Neural progenitor cell (in vitro differentiated cells): ENCODE results near the gene PYROXD2. TPM values are rescaled to one million over a fixed set of nuclear protein-coding genes. Genes with fewer than 3 reads are reported as not detected.

ENCODE experiments used
- DNase-seq: peaks from one replicate; pipeline ENCODE4 v3.0.0-alpha.2; 2016; ENCODE audit warnings: low spot score
- H2AFZ ChIP-seq: fragments of 200-600 bp; sonication (generic); replicated peaks from 2 replicates; pipeline ENCODE4 v1.6.1; 2016; ENCODE audit warnings: antibody characterized with exemption
- H3F3A ChIP-seq: fragments of 200-600 bp; sonication (generic); 2 replicates; pipeline ENCODE4 v1.6.1; 2016; ENCODE audit warnings: antibody characterized with exemption, low read depth
- H3K27ac ChIP-seq: fragments of 200-600 bp; sonication (generic); 2 replicates; pipeline ENCODE4 v1.5.1; 2016; ENCODE audit warnings: mild to moderate bottlenecking
- H3K27me3 ChIP-seq: fragments of 200-600 bp; sonication (generic); 2 replicates; pipeline ENCODE4 v1.6.1; 2016; ENCODE audit warnings: mild to moderate bottlenecking, moderate library complexity
- H3K36me3 ChIP-seq: fragments of 200-600 bp; sonication (generic); 2 replicates; pipeline ENCODE4 v1.5.1; 2016
- H3K4me1 ChIP-seq: fragments of 200-600 bp; sonication (generic); 2 replicates; pipeline ENCODE4 v1.6.1; 2016; ENCODE audit warnings: mixed run types
- H3K4me2 ChIP-seq: fragments of 200-600 bp; sonication (generic); 2 replicates; pipeline ENCODE4 v1.6.1; 2016
- H3K4me3 ChIP-seq: fragments of 200-600 bp; sonication (generic); 2 replicates; pipeline ENCODE4 v1.5.1; 2016
- H3K79me2 ChIP-seq: fragments of 200-600 bp; sonication (generic); 2 replicates; pipeline ENCODE4 v1.6.1; 2016; ENCODE audit warnings: low read depth
- H3K9ac ChIP-seq: fragments of 200-600 bp; sonication (generic); 2 replicates; pipeline ENCODE4 v1.6.1; 2016
- H3K9me3 ChIP-seq: fragments of 200-600 bp; sonication (generic); 2 replicates; pipeline ENCODE4 v1.5.1; 2016; ENCODE audit warnings: low read depth
- H4K20me1 ChIP-seq: fragments of 200-600 bp; sonication (generic); 2 replicates; pipeline ENCODE4 v1.6.1; 2016; ENCODE audit warnings: low read depth
- H3K27ac Mint-ChIP-seq: 3 replicates; pipeline ENCODE4 v1.8.0; 2021; ENCODE audit warnings: mixed read lengths
- H3K27me3 Mint-ChIP-seq: 2 replicates; pipeline ENCODE4 v1.8.0; 2022; ENCODE audit warnings: low read depth, mild to moderate bottlenecking, inconsistent platforms, moderate library complexity, mixed read lengths; ENCODE audit not compliant: insufficient read depth
- H3K36me3 Mint-ChIP-seq: 3 replicates; pipeline ENCODE4 v1.8.0; 2021; ENCODE audit warnings: mixed read lengths
- H3K4me1 Mint-ChIP-seq: 3 replicates; pipeline ENCODE4 v1.8.0; 2021; ENCODE audit warnings: mixed read lengths
- H3K4me3 Mint-ChIP-seq: 3 replicates; pipeline ENCODE4 v1.8.0; 2021; ENCODE audit warnings: mild to moderate bottlenecking, moderate library complexity, mixed read lengths
- H3K9me3 Mint-ChIP-seq: 3 replicates; pipeline ENCODE4 v1.8.0; 2020; ENCODE audit warnings: mixed read lengths
- EZH2 ChIP-seq: fragments of 200-600 bp; sonication (generic); IDR thresholded peaks from 2 replicates; pipeline ENCODE4 v1.6.1; 2017; ENCODE audit warnings: antibody characterized with exemption, mild to moderate bottlenecking, moderate library complexity
- EZH2phosphoT487 ChIP-seq: fragments of 200-600 bp; sonication (generic); IDR thresholded peaks from 2 replicates; pipeline ENCODE4 v1.6.1; 2017; ENCODE audit warnings: antibody characterized with exemption
- total RNA-seq: library from RNA; depleted of rRNA; stranded (reverse); fragments of >200 nt; gene quantifications from 2 replicates; pipeline ENCODE4 v1.2.3, GENCODE V29; 2015; ENCODE audit warnings: low replicate concordance
- TF ChIP-seq, protein P1 (sequence below): fragments of 200-600 bp; sonication (generic); IDR thresholded peaks from 2 replicates; pipeline ENCODE4 v1.5.1; 2017; ENCODE audit warnings: antibody characterized with exemption, mild to moderate bottlenecking

The PYROXD2 gene
- total RNA-seq, 1 donor from 2014 or later = 10.5 TPM

DNA sequence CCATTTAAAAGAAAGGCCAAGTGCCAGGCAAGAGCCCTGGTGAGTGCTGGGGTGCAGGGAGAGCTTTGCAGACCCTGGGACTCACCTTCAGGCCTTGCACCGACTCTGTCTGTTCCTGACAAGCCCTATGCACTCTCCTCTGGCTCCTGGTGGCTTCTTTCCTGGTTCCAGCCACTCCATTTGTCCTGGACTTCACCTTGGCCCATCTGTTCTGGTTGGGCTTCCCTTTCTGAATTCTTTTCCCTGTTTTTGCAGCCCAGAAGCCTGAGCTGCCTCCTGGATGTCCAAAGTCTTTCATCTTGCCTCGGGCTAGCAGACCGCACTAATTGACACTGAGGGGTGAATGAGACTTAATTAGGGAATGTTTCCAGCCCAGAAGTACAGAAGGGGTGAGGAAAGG lies 60.5 kb downstream of the PYROXD2 start:
- no peak for TF ChIP-seq EZH2phosphoT487
- TF ChIP-seq EZH2 = no peak
- TF ChIP-seq, protein P1, sequence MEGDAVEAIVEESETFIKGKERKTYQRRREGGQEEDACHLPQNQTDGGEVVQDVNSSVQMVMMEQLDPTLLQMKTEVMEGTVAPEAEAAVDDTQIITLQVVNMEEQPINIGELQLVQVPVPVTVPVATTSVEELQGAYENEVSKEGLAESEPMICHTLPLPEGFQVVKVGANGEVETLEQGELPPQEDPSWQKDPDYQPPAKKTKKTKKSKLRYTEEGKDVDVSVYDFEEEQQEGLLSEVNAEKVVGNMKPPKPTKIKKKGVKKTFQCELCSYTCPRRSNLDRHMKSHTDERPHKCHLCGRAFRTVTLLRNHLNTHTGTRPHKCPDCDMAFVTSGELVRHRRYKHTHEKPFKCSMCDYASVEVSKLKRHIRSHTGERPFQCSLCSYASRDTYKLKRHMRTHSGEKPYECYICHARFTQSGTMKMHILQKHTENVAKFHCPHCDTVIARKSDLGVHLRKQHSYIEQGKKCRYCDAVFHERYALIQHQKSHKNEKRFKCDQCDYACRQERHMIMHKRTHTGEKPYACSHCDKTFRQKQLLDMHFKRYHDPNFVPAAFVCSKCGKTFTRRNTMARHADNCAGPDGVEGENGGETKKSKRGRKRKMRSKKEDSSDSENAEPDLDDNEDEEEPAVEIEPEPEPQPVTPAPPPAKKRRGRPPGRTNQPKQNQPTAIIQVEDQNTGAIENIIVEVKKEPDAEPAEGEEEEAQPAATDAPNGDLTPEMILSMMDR = no peak
- Mint-ChIP-seq H3K27ac (no peak overlapping the region), H3K27me3 (peaks cover 5% of the 10 kb centered on the region), H3K9me3 (no peaks in the 10 kb centered on the region), H3K4me3 (no peak overlapping the region), H3K36me3 (no peaks in the 10 kb centered on the region), H3K4me1 (peaks cover 14% of the 10 kb centered on the region)
- no peaks in the 10 kb centered on the region for H3F3A ChIP-seq
- DNase-seq = no peak
- no peaks in the 10 kb centered on the region for H3K79me2 ChIP-seq
- H3K4me3 ChIP-seq = no peak overlapping the region
- no peak overlapping the region for H3K9ac ChIP-seq
- no peaks in the 10 kb centered on the region for H4K20me1 ChIP-seq
- no peaks in the 10 kb centered on the region for H3K36me3 ChIP-seq
- no peaks in the 10 kb centered on the region for H3K4me1 ChIP-seq
- no peak overlapping the region for H3K27ac ChIP-seq
- H3K9me3 ChIP-seq = no peaks in the 10 kb centered on the region
- no peak overlapping the region for H2AFZ ChIP-seq
- no peak overlapping the region for H3K4me2 ChIP-seq
- peaks cover 17% of the 10 kb centered on the region for H3K27me3 ChIP-seq

DNA sequence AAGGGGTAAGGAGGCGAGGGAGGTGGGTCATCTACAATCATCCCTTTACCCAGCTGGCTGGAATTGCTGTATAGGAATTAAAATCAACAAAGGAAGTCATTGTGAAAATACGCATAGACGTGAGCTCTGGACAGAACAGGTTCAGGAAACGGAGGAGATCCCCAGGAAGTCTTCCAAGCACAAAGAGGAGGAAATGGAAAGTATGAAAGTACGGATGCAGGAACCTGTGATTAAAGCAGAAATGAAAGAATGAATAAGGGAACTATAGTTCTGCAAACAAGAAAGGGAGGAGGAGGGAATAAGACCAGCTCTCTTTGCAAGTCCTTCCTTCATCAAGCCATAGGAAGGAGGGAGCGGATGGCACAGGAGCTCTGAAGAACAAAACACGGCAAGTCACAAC lies 61.8 kb downstream of the PYROXD2 start:
- Histone ChIP-seq H3K9ac (no peak overlapping the region), H3K4me2 (no peak overlapping the region), H3K27ac (no peak overlapping the region), H3K4me1 (no peaks in the 10 kb centered on the region), H4K20me1 (no peaks in the 10 kb centered on the region), H3K27me3 (peaks cover 17% of the 10 kb centered on the region), H2AFZ (no peak overlapping the region), H3K9me3 (no peaks in the 10 kb centered on the region), H3K4me3 (no peak overlapping the region), H3K79me2 (no peaks in the 10 kb centered on the region), H3F3A (no peaks in the 10 kb centered on the region), H3K36me3 (no peaks in the 10 kb centered on the region)
- TF ChIP-seq, protein P1 = no peak
- TF ChIP-seq EZH2 = no peak
- TF ChIP-seq EZH2phosphoT487 = no peak
- Mint-ChIP-seq H3K36me3 (no peaks in the 10 kb centered on the region), H3K9me3 (no peaks in the 10 kb centered on the region), H3K27me3 (peaks cover 5% of the 10 kb centered on the region), H3K27ac (no peak overlapping the region), H3K4me3 (no peak overlapping the region), H3K4me1 (peaks cover 17% of the 10 kb centered on the region)
- no peak for DNase-seq

DNA sequence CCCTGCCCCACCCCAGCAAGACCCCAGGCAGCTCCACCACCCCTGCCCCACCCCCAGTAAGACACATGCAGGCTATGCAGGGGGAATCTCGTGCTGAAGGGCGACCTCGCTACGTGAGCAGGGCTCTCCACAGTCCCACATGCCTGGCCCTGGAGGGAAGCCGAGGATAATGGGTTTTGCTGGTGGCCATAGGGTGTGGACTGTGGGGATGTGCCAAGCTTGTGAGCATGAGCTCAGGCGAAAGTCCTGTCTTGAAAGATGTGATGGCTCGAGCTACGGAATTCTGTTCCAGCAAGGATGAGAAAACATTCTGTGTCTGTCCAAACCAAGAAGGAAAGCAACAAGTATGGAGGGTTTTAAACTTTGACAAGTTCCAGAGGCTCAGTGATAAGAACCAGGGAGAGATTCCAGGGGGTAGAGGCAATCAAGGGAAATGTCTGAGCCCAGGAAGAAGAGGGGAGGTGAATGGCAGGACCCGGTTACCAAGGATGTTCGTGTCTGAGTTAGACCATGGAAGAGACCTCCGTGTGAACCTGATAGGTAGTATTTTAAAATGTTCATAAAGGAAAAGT lies 63.1 kb downstream of the PYROXD2 start:
- no peak overlapping the region for H3K27ac ChIP-seq
- Mint-ChIP-seq H3K27me3 (peaks cover 8% of the 10 kb centered on the region), H3K4me1 (peaks cover 15% of the 10 kb centered on the region), H3K27ac (no peak overlapping the region), H3K9me3 (peaks cover 4% of the 10 kb centered on the region), H3K4me3 (no peak overlapping the region), H3K36me3 (no peaks in the 10 kb centered on the region)
- H3K4me1 ChIP-seq = peaks cover 3% of the 10 kb centered on the region
- DNase-seq = no peak
- no peaks in the 10 kb centered on the region for H3K36me3 ChIP-seq
- no peaks in the 10 kb centered on the region for H3K9me3 ChIP-seq
- TF ChIP-seq EZH2 = no peak
- no peak for TF ChIP-seq EZH2phosphoT487
- TF ChIP-seq, protein P1 = no peak
- no peaks in the 10 kb centered on the region for H4K20me1 ChIP-seq
- no peak overlapping the region for H3K4me2 ChIP-seq
- no peaks in the 10 kb centered on the region for H3K79me2 ChIP-seq
- no peaks in the 10 kb centered on the region for H3F3A ChIP-seq
- no peak overlapping the region for H3K4me3 ChIP-seq
- no peak overlapping the region for H3K9ac ChIP-seq
- H3K27me3 ChIP-seq = peaks cover 17% of the 10 kb centered on the region
- no peak overlapping the region for H2AFZ ChIP-seq
